GM19239 (cell line): Measurements from ENCODE around the gene TMEM92.
"Not testable (repeated sequence)": the region's sequence is repeated elsewhere in the genome, so short reads cannot be mapped to it uniquely, and the experiment has no call there.

Experiments used
- DNase-seq: peaks from one replicate; pipeline ENCODE4 v3.0.0; 2011; ENCODE audit warnings: low spot score; ENCODE audit not compliant: insufficient read length
- FAIRE-seq: peaks from 2 replicates; lab custom pipeline; 2011; peaks lifted over from hg19 to GRCh38; lab: Jason Lieb, UNC

Gene TMEM92

DNA sequence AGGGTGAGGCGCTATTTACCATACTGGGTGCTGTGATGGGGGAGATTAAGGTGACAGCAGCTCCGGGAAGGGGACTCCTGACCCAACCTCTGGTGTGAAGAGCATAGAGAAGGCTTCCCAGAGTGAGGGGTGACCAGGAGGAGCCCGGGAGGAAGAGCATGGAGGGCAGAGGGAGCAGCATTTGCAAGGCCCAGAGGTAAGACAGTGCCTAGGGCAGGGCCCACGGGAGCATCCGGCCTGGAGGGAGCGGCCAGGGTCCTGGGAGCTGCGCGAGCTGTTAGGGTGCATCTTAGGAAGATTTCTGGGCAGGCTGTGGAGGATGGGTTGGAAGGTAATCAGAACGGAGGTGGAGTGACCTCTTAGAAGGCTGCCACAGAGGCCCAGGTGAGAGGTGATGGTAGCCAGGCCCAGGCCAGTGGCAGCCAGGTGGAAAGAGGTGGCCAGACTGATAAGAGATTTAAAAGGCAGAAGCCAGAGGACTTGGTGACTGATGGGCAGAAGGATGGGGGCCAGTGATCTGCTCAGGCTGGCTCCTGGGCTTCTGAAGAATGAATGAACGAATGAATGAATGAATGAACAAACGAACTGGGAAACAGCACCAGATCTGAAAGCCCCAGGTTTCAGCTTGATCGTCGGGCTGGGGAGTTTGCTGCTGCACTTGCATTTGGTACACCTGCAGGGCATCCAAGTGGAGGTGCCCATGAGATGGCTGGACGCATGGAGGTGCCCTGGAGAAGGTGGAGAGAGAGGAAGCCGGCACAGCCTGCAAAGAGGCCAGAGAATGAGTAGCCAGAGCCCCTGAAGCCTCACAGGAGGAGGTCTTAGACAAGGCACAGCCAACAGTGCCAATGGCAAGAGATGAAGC is 13.0 kb upstream of the TMEM92 start:
- FAIRE-seq (no peak), DNase-seq (no peak)

GRCh38 chr17:50262001-50262794 is 12.1 kb upstream of the TMEM92 start:
- FAIRE-seq: no peak
- DNase-seq: no peak

- no peak for DNase-seq
- FAIRE-seq: no peak
Measured at GRCh38 chr17:50263331-50264262, 10.7 kb upstream of the TMEM92 start.

- FAIRE-seq (no peak), DNase-seq (no peak)
Measured at GRCh38 chr17:50264263-50265113, 9.8 kb upstream of the TMEM92 start.

DNA sequence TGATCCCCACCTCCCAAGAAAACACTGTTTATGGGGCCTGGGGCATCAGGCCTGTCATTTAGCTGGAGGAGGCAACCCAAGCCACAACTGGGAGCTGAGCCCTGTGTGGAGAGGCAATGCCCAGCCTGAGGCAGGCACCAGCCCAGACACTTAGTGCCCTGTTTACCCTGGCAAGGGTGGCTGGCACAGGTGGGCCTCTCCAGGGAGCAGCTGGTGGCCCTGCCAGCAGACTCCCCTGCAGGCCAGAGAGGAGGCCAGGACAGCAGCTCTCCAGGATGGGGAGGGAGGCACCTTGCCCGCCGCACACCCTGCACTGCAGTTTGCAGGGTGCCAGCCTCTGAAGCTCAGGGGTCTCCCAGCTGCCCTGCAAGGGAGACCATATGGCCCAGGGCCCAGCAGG is 9.1 kb upstream of the TMEM92 start:
- FAIRE-seq (no peak), DNase-seq (no peak)

DNA sequence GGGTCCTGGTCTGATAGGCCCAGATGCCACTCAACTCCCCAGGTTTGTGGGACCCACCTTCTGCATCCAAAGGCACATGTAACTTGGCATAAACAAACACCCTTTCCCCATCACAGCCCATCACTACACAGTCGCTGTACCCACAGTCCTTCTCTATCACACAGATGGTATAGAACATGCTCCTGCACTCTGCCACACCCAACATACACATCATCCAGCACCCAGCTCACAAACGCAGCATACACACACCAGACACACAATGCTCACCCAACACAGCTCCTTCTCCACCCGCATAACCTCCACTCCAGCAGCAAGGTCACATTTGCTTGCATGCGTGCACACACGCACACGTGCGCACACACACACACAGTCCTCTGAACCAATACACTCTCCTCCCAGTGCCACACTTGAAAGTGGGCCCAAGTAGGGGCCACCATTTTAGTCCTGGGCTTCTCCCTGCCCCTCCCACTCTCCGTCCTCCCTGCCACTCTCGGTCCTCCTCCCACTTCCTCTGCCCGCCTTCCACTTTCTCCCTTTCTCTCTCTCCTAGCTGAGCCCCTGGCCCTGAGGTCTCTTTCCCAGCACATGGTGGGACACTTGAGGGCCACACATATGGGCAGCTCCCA is 8.5 kb upstream of the TMEM92 start:
- no peak for DNase-seq
- no peak for FAIRE-seq

DNA sequence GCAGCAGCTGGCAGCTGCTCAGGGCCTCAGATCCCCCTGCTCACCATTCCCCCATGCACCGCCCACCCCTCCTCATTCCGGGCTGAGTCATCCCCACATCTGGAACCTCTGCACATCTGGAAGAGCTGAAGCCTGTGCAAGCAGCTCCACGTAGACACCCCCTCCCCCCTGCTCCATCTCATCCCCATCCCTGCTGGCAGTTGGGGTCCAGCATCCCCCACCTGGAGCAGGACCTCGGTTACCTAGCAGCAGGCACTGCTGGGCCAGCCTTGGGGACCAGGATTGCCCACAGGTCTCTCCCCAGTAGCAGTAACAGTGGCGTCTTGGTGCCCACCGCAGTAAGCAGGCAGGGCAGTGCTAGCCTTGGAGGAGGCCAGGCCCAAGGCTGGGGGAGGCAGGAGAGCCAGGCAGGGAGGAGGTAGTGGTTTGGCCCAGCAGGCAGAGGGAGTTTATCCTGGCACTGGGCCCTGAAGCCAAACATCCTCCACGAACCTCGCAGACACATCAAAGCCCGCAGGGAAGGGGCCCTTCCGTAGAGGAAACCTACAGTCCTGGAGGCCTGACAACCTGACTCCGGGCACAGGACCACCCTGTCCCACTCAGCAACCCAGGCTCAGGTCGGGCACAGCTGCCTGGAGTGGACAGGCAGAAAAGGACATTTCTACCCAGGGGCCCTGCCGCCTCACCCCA is 7.7 kb upstream of the TMEM92 start:
- no peak for DNase-seq
- no peak for FAIRE-seq

GRCh38 chr17:50267074-50267841 is 7.0 kb upstream of the TMEM92 start:
- FAIRE-seq: no peak
- DNase-seq: no peak

DNA sequence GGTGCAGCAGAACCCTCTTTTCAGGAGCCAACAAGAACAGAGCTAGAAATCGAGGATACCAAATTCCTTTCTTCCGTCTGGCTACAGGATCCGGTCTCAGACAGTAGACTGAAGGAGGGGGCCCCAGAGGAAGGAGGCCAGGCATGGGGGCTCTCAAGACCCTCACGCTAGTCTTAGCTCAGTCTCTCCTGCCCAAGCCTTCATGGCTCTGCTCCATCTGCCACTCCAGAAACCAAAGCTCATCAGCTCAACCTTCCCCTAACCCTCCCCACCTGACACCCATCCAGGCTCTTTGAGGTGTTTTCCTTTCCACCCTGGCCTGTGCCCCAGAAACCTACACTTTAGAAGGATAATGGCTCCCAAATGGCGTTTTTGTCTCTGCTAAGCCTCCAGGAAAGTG is 6.2 kb upstream of the TMEM92 start:
- no peak for FAIRE-seq
- DNase-seq: no peak

DNA sequence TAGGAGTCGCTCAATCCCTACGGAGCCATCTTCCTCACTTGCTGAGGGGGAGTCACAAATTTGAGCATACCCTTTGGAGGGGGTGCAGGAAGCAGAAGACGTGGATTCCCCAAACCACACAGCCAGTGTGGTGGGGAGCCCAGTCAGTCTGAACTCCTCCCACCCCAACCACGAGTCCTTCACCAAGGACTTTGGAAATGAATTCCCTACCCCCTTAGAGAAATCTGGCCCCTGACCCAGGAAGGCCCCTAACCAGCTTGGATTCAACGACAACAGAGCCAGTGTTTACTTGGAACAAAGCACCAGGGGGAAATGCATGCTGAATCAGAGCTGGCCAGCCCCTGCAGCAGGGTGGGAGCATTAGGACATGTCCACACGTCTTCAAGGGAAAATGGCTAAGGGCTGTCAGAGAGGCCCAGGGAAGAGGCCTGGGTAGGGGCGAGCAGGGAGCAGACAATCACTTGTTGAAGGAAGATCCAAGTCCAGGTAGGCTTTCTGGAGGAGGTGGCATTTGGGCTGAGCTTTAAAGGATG is 5.5 kb upstream of the TMEM92 start:
- no peak for DNase-seq
- FAIRE-seq: no peak

DNA sequence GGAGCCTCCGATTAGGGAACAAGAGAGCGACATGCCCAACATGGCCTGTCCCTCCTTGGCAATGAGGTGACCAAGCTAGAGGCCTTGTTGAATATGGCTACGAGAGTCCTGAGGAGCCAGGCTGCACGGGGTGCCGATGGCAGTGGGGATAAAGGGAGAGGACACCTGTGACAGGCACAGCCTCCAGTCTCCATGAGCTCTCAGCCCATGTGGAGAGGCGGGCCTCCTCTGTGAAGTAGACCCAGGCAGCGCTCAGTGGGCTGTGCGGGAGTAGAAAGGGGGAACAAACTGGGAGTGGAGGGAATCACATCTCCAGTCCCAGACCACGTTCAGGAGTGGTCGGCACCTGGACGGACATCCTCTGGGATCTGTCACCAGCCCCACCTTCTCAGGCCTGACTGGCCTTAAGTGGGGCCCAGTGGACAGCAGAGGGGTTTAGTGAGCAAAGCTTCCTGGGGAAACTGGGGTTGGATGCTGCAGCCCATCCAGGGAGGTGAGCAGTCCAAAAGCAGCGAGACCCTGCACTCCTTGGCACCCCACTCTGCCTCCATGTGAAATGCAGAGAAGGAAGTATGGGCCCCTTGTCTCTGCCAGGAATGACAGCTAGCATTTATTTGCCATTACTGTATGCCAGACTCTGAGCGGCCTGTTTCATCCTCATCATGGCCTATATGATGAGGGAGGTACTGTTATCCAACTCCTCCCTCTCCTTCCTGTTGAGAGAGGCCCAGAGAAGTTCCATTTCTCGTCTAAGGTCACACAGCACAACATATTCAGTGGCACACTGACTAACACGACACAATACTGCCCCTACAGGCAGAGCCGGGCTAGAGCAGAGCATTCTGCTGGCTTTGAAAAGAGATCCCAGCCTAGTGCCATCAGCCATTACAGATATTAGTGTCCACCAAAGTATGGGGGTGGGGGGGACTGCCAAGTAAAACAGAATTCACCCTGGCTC is 4.5 kb upstream of the TMEM92 start:
- DNase-seq: peak; percentile 72
- peak; percentile 72 for FAIRE-seq

GRCh38 chr17:50270435-50271362 is 3.6 kb upstream of the TMEM92 start:
- DNase-seq: no peak

GRCh38 chr17:50271363-50271750 is 2.9 kb upstream of the TMEM92 start:
- not testable (repeated sequence) for FAIRE-seq, DNase-seq

More at GRCh38 chr17:50270435-50271362, 3.6 kb upstream of the TMEM92 start:
- FAIRE-seq: no peak

- FAIRE-seq: no peak
- DNase-seq: no peak
Measured at GRCh38 chr17:50272246-50272645, 2.0 kb upstream of the TMEM92 start.
